ENCODE data around the gene ARHGAP44. TPM values are rescaled to one million over a fixed set of nuclear protein-coding genes. Genes with fewer than 3 reads are reported as not detected.

The ARHGAP44 gene
- total and polyA plus RNA-seq, 2 experiments from 2014 or later, result 5.8 to 16.4 TPM

DNA sequence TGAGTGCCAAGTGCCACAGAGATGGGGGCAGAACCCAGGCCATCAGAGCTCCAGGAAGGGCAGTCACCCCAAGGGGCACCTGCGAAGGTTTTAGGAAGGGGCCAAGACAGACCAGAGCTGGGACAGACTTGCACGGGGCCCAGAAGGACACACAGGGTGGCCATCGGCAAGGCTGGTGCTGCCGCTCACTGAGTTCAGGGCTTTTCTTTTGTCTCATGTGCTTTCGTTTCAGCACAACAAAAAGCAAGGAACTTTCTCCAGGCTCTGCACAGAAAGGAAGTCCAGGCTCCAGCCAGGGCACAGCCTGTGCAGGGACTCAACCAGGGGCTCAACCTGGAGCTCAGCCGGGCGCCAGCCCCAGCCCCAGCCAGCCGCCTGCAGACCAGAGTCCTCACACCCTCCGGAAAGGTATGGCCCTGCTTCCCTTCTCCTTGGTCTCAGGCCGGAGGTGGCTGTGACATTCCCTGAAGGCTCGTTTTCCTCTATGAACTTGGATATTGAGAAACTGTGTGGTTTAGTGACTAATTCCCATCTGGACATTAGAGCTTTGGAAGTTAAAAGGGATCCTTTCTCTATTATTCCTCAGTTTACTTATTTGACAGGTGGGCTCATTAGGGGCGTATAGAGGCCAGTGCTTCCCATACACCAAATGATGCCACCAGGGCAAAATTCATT is 190.7 kb downstream of the ARHGAP44 start:
- ATAC-seq (no peak), DNase-seq (ENCODE audit: low spot score) (no peak)
- Histone ChIP-seq H3K4me3 (no peak overlapping the region), H3K9me2 (ENCODE audit: insufficient read depth) (no peaks in the 10 kb centered on the region), H3K27me3 (ENCODE audit: insufficient read depth) (no peaks in the 10 kb centered on the region), H3K79me2 (replicated peaks; ENCODE audit: insufficient read depth) (no peaks in the 10 kb centered on the region), H2AFZ (no peak overlapping the region), H3K27ac (ENCODE audit: low read depth) (no peak overlapping the region), H3K36me3 (ENCODE audit: insufficient read depth) (no peaks in the 10 kb centered on the region), H4K20me1 (replicated peaks; ENCODE audit: insufficient read depth) (no peaks in the 10 kb centered on the region), H3K4me1 (ENCODE audit: insufficient read depth) (peaks cover 4% of the 10 kb centered on the region; the same call in 1 of the 2 replicates), H3F3A (replicated peaks; ENCODE audit: low read depth) (no peaks in the 10 kb centered on the region), H3K4me2 (no peak overlapping the region)
- no peaks in the 10 kb centered on the region; the same call in 2 of the 3 replicates for H3K9me3 Mint-ChIP-seq
- no peak for TF ChIP-seq EZH2phosphoT487 (IDR thresholded peaks at IDR 0.05; ENCODE audit: unreplicated experiment)
- TF ChIP-seq, protein P1, sequence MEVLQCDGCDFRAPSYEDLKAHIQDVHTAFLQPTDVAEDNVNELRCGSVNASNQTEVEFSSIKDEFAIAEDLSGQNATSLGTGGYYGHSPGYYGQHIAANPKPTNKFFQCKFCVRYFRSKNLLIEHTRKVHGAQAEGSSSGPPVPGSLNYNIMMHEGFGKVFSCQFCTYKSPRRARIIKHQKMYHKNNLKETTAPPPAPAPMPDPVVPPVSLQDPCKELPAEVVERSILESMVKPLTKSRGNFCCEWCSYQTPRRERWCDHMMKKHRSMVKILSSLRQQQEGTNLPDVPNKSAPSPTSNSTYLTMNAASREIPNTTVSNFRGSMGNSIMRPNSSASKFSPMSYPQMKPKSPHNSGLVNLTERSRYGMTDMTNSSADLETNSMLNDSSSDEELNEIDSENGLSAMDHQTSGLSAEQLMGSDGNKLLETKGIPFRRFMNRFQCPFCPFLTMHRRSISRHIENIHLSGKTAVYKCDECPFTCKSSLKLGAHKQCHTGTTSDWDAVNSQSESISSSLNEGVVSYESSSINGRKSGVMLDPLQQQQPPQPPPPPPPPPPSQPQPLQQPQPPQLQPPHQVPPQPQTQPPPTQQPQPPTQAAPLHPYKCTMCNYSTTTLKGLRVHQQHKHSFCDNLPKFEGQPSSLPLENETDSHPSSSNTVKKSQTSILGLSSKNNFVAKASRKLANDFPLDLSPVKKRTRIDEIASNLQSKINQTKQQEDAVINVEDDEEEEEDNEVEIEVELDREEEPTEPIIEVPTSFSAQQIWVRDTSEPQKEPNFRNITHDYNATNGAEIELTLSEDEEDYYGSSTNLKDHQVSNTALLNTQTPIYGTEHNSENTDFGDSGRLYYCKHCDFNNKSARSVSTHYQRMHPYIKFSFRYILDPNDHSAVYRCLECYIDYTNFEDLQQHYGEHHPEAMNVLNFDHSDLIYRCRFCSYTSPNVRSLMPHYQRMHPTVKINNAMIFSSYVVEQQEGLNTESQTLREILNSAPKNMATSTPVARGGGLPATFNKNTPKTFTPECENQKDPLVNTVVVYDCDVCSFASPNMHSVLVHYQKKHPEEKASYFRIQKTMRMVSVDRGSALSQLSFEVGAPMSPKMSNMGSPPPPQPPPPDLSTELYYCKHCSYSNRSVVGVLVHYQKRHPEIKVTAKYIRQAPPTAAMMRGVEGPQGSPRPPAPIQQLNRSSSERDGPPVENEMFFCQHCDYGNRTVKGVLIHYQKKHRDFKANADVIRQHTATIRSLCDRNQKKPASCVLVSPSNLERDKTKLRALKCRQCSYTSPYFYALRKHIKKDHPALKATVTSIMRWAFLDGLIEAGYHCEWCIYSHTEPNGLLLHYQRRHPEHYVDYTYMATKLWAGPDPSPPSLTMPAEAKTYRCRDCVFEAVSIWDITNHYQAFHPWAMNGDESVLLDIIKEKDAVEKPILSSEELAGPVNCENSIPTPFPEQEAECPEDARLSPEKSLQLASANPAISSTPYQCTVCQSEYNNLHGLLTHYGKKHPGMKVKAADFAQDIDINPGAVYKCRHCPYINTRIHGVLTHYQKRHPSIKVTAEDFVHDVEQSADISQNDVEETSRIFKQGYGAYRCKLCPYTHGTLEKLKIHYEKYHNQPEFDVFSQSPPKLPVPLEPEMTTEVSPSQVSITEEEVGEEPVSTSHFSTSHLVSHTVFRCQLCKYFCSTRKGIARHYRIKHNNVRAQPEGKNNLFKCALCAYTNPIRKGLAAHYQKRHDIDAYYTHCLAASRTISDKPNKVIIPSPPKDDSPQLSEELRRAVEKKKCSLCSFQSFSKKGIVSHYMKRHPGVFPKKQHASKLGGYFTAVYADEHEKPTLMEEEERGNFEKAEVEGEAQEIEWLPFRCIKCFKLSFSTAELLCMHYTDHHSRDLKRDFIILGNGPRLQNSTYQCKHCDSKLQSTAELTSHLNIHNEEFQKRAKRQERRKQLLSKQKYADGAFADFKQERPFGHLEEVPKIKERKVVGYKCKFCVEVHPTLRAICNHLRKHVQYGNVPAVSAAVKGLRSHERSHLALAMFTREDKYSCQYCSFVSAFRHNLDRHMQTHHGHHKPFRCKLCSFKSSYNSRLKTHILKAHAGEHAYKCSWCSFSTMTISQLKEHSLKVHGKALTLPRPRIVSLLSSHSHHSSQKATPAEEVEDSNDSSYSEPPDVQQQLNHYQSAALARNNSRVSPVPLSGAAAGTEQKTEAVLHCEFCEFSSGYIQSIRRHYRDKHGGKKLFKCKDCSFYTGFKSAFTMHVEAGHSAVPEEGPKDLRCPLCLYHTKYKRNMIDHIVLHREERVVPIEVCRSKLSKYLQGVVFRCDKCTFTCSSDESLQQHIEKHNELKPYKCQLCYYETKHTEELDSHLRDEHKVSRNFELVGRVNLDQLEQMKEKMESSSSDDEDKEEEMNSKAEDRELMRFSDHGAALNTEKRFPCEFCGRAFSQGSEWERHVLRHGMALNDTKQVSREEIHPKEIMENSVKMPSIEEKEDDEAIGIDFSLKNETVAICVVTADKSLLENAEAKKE (CRISPR knock-in tag; IDR thresholded peaks at IDR 0.05), result no peak
- TF ChIP-seq EZH2 (IDR thresholded peaks at IDR 0.05; ENCODE audit: low read depth, unreplicated experiment), result no peak
- no peak overlapping the region for H3K4me3 Mint-ChIP-seq
- peaks cover 8% of the 10 kb centered on the region; the same call in 2 of the 3 replicates for H3K36me3 Mint-ChIP-seq (ENCODE audit: low read depth)
- peaks cover 9% of the 10 kb centered on the region for H3K27me3 Mint-ChIP-seq (ENCODE audit: insufficient read depth, low read depth, poor library complexity)
- peak overlapping the region; percentile 14; the same call in 1 of the 2 replicates for H3K27ac Mint-ChIP-seq
- H3K4me1 Mint-ChIP-seq, result peaks cover 12% of the 10 kb centered on the region; the same call in 2 of the 3 replicates

DNA sequence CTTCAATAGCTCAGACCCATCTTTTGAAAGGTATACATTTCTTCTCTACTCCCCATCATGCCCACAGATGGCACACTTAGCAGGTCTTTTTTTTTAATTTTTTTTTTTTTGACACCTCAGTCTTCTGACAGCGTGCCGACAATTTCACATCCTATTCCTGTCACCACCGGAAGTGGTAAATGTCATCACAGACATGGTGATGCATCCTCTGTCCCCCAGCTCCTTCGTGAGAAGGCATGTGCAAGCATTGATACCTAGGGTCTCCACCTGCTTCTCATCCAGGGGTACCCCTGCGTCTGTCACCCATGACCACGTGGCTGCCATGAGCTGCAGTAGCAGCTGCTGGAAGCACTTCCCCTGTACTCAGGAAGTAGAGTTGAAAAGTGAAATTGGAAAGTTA is 192.9 kb downstream of the ARHGAP44 start:
- no peak overlapping the region for H3K4me2 ChIP-seq
- no peak for ATAC-seq
- no peak overlapping the region for H3K27ac Mint-ChIP-seq
- no peaks in the 10 kb centered on the region for H3K9me2 ChIP-seq (ENCODE audit: insufficient read depth)
- no peak overlapping the region for H3K4me3 ChIP-seq
- no peak overlapping the region for H3K27ac ChIP-seq (ENCODE audit: low read depth)
- H3K4me1 Mint-ChIP-seq, result peaks cover 22% of the 10 kb centered on the region
- H3F3A ChIP-seq (replicated peaks; ENCODE audit: low read depth), result no peaks in the 10 kb centered on the region
- no peak overlapping the region for H3K4me3 Mint-ChIP-seq
- H3K36me3 ChIP-seq (ENCODE audit: insufficient read depth), result no peaks in the 10 kb centered on the region
- H3K27me3 ChIP-seq (ENCODE audit: insufficient read depth), result no peaks in the 10 kb centered on the region
- no peaks in the 10 kb centered on the region for H4K20me1 ChIP-seq (replicated peaks; ENCODE audit: insufficient read depth)
- no peak overlapping the region for H2AFZ ChIP-seq
- H3K36me3 Mint-ChIP-seq (ENCODE audit: low read depth), result peaks cover 8% of the 10 kb centered on the region; the same call in 2 of the 3 replicates
- no peaks in the 10 kb centered on the region for H3K79me2 ChIP-seq (replicated peaks; ENCODE audit: insufficient read depth)
- H3K4me1 ChIP-seq (ENCODE audit: insufficient read depth), result 0 out of 2 replicates have a peak, but pooled peaks cover 9% of the 10 kb centered on the region
- no peaks in the 10 kb centered on the region; the same call in 2 of the 3 replicates for H3K9me3 Mint-ChIP-seq
- H3K27me3 Mint-ChIP-seq (ENCODE audit: insufficient read depth, low read depth, poor library complexity), result peaks cover 8% of the 10 kb centered on the region
- no peak for DNase-seq (ENCODE audit: low spot score)
- no peak for TF ChIP-seq ZNF114 (CRISPR knock-in tag; IDR thresholded peaks at IDR 0.05)
- TF ChIP-seq, protein P1 (CRISPR knock-in tag; IDR thresholded peaks at IDR 0.05), result no peak
- TF ChIP-seq EZH2phosphoT487 (IDR thresholded peaks at IDR 0.05; ENCODE audit: unreplicated experiment), result no peak
- TF ChIP-seq NANOG (IDR thresholded peaks at IDR 0.05; ENCODE audit: borderline replicate concordance), result no peak

Measured in GM23338 (cell line).